IPS-NIHi7 (cell line): ENCODE measurements around the gene CHCHD2.
"Not testable (repeated sequence)": the region's sequence is repeated elsewhere in the genome, so short reads cannot be mapped to it uniquely, and the experiment has no call there.

Experiments used
- DNase-seq: peaks from one replicate; pipeline ENCODE4 v3.0.0; 2012; ENCODE audit warnings: mixed read lengths; ENCODE audit errors: extremely low spot score

CHCHD2 gene

DNA sequence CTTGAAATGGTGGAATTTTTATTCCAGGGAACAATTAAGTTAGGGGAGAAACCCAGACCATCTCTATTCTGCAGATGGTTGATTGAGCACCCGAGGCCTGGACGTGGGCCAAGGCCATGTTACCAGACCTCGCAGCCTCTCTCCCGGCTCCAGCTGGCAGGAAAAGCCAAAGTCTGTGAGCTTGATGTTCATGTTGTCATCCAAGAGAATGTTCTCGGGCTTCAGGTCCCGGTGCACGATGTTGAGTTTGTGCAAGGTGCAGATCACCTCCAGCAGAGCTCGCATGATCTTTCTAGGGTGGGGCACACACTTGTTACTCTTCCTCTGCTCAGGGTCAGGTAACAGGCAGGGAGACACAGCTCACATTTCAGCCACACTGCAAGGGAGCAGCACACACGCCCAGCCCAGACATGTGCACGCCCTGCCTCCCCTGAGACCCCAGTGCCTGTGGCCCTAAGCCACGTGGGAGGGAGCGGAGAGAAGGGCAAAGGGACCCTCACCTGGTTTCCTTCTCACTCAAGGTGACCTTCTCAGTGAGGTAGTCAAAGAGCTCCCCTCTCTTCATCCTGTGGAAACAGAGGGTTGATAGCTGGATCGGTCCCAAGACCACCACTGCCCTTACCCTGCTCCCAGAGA is 23.0 kb downstream of the CHCHD2 start:
- no peak for DNase-seq

DNA sequence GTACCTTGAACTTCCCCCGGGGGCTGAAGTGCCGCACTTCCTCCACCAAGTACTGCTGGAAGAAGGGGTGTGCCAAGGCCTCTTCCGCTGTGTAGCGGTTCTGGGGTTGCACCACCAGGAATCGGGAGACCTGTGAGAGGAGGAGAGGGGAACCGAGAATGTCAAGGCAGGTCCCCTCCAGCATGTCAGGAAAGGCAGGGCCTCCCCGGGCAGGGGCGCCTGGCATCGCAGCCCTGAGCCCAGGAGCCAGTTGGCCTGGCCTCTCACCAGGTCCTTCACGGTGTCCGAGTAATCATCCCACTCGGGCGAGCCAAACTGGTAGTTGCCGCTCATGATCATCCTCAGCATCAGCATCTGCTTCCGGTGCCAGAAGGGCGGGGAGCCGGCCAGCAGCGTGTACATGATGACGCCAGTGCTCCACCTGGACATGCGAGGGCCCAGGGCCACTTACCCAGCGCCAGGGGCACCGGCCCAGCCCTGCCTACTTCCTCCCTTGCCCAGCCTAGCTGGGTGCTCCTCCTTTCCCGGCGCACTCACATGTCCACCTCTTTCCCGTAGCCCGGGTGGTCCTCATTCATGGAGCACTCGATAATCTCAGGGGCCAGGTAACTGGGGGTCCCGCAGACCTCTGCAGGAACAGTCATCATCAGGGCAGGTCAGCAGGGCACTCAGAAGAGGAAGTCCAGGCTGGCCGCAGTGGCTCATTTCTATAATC is 24.5 kb downstream of the CHCHD2 start:
- DNase-seq = no peak

DNA sequence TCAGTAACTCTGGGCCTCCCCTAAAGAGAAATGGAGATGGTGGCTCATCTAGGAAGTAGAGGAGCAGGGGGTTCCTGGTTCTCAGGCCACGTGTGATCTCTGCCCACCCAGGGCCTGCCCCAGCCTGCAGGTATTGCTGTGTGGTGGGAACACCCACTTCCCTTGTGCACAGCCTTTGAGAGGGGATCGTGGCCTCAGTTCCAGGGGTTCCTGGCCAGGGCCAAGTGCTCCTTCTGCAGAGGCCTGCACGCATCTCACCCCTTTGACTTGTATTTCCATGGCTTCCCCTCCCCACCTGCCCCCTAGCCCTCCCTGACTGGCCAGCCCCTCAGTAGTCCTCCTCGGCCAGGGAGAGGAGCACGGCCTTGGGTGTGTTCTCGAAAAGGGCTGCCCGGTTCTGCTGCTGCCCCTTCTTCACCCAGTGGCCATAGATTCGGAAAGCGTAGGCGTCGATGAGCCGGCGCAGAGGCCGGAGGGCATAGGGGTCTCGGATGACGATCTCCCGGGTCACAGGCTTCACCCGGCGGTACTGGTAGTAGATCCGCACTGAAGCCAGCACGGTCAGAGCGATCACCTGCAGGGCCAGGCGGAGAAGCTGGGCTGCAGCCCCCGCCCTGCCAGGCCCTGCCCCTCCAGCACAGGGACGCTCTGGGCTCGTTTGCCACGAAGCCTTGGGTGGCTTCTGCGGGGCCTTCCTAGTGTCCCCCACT is 25.4 kb downstream of the CHCHD2 start:
- not testable (repeated sequence) for DNase-seq

DNA sequence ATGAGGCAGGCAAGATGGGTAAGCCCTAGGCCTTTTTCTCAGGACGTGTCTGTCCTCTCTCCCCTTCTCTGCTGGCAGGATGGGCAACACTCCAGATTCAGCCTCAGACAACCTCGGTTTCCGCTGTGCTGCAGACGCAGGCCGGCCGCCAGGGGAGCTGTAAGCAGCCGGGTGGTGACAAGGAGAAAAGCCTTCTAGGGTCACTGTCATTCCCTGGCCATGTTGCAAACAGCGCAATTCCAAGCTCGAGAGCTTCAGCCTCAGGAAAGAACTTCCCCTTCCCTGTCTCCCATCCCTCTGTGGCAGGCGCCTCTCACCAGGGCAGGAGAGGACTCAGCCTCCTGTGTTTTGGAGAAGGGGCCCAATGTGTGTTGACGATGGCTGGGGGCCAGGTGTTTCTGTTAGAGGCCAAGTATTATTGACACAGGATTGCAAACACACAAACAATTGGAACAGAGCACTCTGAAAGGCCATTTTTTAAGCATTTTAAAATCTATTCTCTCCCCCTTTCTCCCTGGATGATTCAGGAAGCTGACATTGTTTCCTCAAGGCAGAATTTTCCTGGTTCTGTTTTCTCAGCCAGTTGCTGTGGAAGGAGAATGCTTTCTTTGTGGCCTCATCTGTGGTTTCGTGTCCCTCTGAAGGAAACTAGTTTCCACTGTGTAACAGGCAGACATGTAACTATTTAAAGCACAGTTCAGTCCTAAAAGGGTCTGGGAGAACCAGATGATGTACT is 26.7 kb downstream of the CHCHD2 start:
- no peak for DNase-seq

DNA sequence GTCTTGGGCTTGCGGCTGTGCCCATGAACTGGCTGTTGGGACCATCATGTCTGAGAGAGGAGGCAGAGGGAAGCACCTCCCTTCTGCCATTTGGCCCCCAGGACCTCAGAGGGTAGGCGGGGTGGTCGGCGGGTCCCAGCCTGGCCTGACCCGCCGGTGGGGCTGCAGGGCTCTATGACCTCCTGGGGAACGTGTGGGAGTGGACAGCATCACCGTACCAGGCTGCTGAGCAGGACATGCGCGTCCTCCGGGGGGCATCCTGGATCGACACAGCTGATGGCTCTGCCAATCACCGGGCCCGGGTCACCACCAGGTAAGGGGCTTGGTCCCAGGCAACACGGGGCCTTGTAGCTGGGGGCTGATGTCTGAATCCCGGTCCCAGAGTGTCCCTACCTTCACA is 28.1 kb downstream of the CHCHD2 start:
- DNase-seq = no peak

DNA sequence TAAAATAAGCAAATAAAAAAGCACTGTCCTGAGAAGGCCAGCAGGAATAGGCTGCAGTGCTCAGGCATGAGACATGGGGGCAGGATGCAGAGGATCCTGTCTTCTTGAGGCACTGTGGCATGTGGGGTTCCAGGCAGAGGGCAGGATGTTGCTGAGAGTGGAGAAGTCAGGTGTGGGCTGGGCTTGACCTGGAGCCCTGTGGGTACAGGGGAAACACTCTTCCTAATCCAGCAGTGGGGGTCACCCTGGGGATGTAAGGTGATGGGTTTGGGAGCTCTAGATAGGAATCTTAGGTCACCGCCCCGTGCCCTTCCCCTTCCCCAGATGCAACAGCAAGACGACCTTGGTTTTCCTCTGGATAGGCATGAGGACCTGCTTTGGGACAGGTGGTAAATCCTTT is 28.6 kb downstream of the CHCHD2 start:
- no peak for DNase-seq

DNA sequence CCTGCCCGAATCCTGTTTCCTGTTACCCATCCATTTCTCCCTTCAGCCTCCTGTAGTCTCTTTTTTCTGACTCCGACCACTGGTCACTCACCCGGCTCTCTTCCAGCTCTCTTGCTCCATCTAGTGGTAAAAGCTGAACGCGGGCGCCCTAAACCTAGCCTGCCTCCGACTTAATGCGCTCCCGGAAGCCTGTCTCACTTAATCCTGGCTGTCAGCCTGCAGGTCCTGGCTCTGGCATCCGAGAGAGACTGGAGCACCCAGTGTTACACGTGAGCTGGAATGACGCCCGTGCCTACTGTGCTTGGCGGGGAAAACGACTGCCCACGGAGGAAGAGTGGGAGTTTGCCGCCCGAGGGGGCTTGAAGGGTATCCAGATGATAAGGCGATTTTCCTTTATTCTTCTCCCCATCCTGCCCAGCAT is 31.9 kb downstream of the CHCHD2 start:
- peak; percentile 88 for DNase-seq

DNA sequence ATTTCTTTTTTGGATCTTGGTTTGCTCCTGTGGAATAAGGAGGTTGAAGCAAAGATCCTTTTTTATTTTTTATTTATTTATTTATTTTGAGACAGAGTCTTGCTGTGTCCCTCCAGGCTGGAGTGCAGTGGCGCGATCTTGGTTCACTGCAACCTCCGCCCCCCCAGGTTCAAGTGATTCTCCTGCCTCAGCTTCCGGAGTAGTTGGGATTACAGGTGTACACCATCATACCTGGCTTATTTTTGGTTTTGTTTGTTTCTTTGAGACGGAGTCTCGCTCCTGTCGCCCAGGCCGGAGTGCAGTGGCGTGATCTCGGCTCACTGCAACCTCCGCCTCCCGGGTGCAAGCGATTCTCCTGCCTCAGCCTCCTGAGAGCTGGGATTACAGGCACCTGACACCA is 39.9 kb downstream of the CHCHD2 start:
- not testable (repeated sequence) for DNase-seq

DNA sequence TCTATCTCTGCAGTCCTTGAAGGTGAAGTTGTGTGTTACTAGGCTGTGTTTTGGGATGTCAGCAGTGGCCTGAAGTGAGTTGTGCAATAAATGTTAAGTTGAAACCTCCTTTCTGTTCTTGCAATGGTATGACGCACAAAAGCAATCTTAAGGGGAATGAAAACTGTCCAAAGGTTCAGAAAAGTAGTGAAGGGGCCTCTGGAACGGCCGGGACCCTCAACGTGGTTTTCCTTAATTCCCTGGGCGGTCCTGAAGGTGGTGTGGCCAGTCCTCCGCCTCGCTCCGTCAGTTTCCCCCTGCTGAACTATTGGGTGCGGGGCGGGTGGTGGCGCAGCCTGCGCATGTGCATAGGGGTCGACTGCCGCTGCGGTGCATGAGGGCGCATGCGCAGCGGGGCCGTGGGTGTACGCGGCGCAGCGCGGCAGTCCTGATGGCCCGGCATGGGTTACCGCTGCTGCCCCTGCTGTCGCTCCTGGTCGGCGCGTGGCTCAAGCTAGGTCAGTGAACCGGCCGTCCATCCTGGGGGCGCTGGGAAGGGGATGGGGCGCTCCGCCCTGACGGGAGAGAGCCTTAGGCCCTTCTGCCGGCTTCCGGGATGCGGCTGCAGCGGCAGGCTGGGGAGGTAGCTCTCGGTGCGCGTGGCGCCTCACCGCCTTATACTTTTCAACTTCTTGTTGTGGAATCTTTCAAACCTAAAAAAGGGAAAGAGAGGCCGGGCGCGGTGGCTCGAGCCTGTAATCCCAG is 42.2 kb downstream of the CHCHD2 start, which contains the start of gene SUMF2:
Gene SUMF2, plus strand, starts transcription at position 405 of the 744 bp plus-strand sequence. Its CDS starts 26 bp downstream, at position 431.
- DNase-seq = peak; percentile 98

DNA sequence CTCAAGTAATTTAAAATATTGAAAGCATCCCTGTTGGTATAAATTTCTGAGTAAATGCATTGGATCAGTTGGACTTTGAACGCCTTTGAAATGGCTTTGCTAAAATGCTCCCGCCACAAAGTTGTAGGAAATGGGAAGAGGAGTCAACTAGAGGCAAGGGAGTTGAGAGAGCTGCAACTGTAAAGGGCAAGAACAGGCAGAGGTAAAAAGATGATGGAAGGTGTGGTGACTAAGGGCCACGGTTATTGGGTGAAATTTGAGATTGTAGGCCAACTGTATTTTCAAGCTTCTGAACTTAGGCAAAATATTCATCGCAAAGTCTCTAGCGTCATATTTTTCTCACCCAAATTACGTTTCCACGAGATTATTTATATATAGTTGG is 42.8 kb downstream of the CHCHD2 start:
- DNase-seq = no peak

DNA sequence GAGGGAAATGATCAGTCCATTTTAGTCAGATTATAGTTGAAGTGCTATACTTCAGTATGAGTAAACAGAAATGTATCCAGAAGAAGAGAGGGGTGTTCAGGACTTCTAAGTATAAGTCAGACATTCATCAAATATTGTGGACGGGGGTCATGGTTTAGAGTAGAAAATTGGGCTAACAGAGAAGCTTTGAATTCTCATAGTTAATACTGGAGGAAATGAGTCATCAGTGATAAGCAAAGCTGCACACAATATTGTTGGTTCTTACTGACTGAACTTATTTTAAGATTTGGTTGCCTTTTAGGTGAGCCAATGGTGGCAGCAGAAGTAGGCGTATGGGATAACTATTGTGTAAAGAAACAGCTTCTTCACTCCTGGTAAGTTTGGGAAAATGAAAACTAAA is 43.9 kb downstream of the CHCHD2 start:
- DNase-seq = no peak

DNA sequence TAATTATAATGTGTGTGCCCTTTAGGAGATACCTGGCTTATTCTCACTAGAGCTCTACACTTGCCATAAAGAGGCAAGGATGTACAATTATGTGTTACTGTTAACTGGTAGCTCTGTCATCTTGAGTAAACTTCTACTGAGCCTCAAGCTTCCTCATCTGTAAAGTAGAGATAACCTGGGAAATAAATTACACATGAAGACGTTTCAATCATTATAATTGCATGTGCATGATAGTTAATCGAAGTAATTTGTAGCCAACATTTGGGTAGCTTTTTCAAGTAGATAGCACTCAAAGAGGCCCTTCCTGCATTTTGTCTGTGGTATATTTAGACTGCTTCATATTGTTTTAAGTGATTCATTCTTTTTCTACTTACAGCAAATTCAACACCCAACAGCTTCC is 52.3 kb downstream of the CHCHD2 start:
- DNase-seq = no peak

DNA sequence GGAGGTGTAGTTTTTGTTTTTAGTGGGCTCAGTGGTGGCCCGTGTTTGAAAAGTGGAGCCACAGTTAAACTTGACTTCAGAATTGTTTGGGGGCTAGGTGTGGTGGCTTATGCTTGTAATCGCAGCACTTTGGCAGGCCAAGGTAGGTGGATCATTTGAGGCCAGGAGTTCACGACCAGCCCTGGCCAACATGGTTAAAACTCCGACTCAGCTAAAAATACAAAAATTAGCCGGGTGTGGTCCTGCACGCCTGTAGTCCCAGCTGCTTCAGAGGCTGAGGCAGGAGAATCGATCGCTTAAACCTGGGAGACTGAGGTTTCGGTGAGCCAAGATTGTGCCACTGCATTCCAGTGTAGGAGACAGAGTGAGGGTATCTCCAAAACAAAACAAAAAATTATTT is 52.9 kb downstream of the CHCHD2 start:
- DNase-seq = no peak
